GM19467 (cell line): ENCODE results near the gene KAZN.

Experiments
- ATAC-seq: cut with Tn5 transposase; IDR thresholded peaks from one replicate; pipeline ENCODE4 v1.9.1; 2021; ENCODE audit warnings: mild to moderate bottlenecking, moderate library complexity; ENCODE audit not compliant: unreplicated experiment

Gene KAZN

GRCh38 chr1:15094719-15095495, 496.4 kb downstream of the KAZN start:
- no peak for ATAC-seq

- no peak for ATAC-seq
These were observed 497.0 kb downstream of the KAZN start for GRCh38 chr1:15095496-15095875.

GRCh38 chr1:15096293-15096692, 497.8 kb downstream of the KAZN start:
- ATAC-seq, result no peak

GRCh38 chr1:15098176-15099125, 500.0 kb downstream of the KAZN start:
- ATAC-seq, result no peak

- ATAC-seq, result no peak
These were observed 501.1 kb downstream of the KAZN start for GRCh38 chr1:15099441-15100120.

GRCh38 chr1:15100121-15100879, 501.8 kb downstream of the KAZN start:
- ATAC-seq, result no peak

GRCh38 chr1:15100880-15101760, 502.6 kb downstream of the KAZN start:
- ATAC-seq, result no peak

GRCh38 chr1:15101801-15102200, 503.3 kb downstream of the KAZN start:
- no peak for ATAC-seq

- ATAC-seq, result no peak
These were observed 504.2 kb downstream of the KAZN start for GRCh38 chr1:15102646-15103045.

- ATAC-seq, result no peak
These were observed 504.7 kb downstream of the KAZN start for GRCh38 chr1:15103211-15103610.

GRCh38 chr1:15103906-15104305, 505.4 kb downstream of the KAZN start:
- ATAC-seq, result no peak

GRCh38 chr1:15104768-15105167, 506.3 kb downstream of the KAZN start:
- ATAC-seq, result no peak

- ATAC-seq, result no peak
These were observed 508.1 kb downstream of the KAZN start for GRCh38 chr1:15106608-15107007.

- ATAC-seq, result no peak
These were observed 508.7 kb downstream of the KAZN start for GRCh38 chr1:15107058-15107687.

- no peak for ATAC-seq
These were observed 509.4 kb downstream of the KAZN start for GRCh38 chr1:15107911-15108310.

- no peak for ATAC-seq
These were observed 511.8 kb downstream of the KAZN start for GRCh38 chr1:15110128-15110866.

GRCh38 chr1:15110867-15111230, 512.4 kb downstream of the KAZN start:
- no peak for ATAC-seq

GRCh38 chr1:15113146-15113545, 514.7 kb downstream of the KAZN start:
- no peak for ATAC-seq

- ATAC-seq, result no peak
These were observed 516.4 kb downstream of the KAZN start for GRCh38 chr1:15114884-15115283.
